Progenitor cell of endocrine pancreas (in vitro differentiated cells): Measurements from ENCODE around the gene L1TD1. TPM values are rescaled to one million over a fixed set of nuclear protein-coding genes. Genes with fewer than 3 reads are reported as not detected.

Source experiments
- DNase-seq: peaks from one replicate; pipeline ENCODE4 v3.0.0; 2021; ENCODE audit warnings: low spot score; ENCODE audit not compliant: unreplicated experiment
- H3K27ac Mint-ChIP-seq: 2 replicates; pipeline ENCODE4 v1.8.0; 2021; ENCODE audit warnings: mild to moderate bottlenecking, moderate library complexity, mixed read lengths
- H3K27me3 Mint-ChIP-seq: 2 replicates; pipeline ENCODE4 v1.8.0; 2021; ENCODE audit warnings: mixed read lengths
- H3K36me3 Mint-ChIP-seq: 2 replicates; pipeline ENCODE4 v1.8.0; 2022; ENCODE audit warnings: mixed read lengths; ENCODE audit not compliant: insufficient read depth
- H3K4me1 Mint-ChIP-seq: 2 replicates; pipeline ENCODE4 v1.8.0; 2021; ENCODE audit warnings: low read depth, mixed read lengths
- H3K4me3 Mint-ChIP-seq: 2 replicates; pipeline ENCODE4 v1.8.0; 2021; ENCODE audit warnings: low read depth, mild to moderate bottlenecking, moderate library complexity, mixed read lengths
- H3K9me3 Mint-ChIP-seq: 2 replicates; pipeline ENCODE4 v1.8.0; 2021; ENCODE audit warnings: low read depth, mixed read lengths
- total RNA-seq: library from RNA; stranded (reverse); gene quantifications from 2 replicates; pipeline ENCODE4 v1.2.1, GENCODE V29; 2021
- TF ChIP-seq, protein P1 (sequence below): fragments of 200-600 bp; sonication (generic); IDR thresholded peaks from one replicate; pipeline ENCODE4 v1.5.0; 2021; ENCODE audit warnings: antibody characterized with exemption, mild to moderate bottlenecking; ENCODE audit not compliant: unreplicated experiment

L1TD1 gene
- total RNA-seq, 1 donor from 2014 or later, result 2.7 TPM

DNA sequence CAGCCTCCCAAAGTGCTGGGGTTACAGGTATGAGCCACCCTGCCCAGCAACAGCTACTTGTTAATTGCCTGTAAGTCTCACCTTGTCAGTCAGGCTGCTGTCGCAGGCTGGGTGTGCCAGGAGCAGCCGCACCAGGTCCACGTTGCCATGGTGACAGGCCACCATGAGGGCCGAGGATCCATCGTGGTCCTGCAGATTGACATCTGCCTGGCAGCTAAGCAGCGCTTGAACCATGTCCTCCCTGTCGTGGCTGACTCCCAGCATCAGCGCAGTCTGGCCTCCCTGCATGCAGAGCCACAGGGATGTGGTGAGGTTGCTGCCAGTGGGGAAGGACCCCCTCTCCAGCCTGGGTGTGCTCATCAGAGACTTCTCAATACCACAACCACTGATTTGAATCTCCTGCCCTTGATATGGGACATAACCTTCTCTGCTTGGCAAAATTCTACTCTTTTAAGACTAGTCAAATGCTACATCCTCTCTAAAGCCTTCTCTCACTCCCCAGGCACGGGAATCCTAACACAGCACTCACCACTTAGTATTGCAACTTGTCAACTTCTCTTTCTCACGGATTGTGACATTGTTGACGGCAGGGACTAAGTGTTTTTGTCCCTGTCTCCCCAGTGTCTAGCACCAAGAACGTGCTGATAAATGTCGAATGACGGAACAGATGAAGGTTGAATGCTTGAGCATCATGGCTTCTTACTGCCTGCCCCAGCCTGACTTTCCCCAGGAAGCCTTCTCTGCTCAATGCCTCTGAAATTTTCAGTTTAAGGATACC, 52.9 kb downstream of the L1TD1 start:
- Mint-ChIP-seq H3K27ac (no peak overlapping the region), H3K4me1 (no peaks in the 10 kb centered on the region), H3K36me3 (no peaks in the 10 kb centered on the region), H3K9me3 (peaks cover 4% of the 10 kb centered on the region), H3K27me3 (peaks cover 3% of the 10 kb centered on the region), H3K4me3 (no peak overlapping the region)
- TF ChIP-seq, protein P1, sequence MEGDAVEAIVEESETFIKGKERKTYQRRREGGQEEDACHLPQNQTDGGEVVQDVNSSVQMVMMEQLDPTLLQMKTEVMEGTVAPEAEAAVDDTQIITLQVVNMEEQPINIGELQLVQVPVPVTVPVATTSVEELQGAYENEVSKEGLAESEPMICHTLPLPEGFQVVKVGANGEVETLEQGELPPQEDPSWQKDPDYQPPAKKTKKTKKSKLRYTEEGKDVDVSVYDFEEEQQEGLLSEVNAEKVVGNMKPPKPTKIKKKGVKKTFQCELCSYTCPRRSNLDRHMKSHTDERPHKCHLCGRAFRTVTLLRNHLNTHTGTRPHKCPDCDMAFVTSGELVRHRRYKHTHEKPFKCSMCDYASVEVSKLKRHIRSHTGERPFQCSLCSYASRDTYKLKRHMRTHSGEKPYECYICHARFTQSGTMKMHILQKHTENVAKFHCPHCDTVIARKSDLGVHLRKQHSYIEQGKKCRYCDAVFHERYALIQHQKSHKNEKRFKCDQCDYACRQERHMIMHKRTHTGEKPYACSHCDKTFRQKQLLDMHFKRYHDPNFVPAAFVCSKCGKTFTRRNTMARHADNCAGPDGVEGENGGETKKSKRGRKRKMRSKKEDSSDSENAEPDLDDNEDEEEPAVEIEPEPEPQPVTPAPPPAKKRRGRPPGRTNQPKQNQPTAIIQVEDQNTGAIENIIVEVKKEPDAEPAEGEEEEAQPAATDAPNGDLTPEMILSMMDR, result no peak
- no peak for DNase-seq

DNA sequence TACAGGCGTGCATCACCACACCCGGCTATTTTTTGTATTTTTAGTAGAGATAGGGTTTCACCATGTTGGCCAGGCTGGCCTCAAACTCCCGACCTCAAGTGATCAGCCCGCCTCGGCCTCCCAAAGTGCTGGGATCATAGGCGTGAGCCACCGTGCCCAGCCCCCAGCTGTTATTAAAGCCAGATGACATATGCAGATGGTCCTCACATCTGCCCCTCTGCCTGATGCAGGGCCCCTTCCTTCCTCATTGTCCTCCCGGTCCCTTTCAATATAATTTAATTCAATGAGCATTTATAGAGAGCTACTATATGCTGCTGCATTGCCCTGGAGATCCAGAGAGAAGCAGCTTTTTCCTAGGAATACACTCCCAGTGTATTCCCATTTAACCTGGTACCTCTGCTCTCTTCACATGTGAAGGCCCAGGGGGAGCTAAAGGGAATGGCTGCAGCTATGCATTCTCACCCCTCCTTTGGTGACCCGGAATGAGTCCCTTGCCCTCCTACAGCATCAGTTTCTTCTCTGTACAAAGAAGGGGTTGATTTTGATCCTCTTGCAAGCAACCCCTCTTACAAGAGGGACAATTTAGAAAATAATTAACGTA, 55.6 kb downstream of the L1TD1 start:
- no peaks in the 10 kb centered on the region for H3K4me1 Mint-ChIP-seq
- no peak for DNase-seq
- peaks cover 3% of the 10 kb centered on the region for H3K27me3 Mint-ChIP-seq
- TF ChIP-seq, protein P1, result no peak
- H3K27ac Mint-ChIP-seq, result no peak overlapping the region
- no peaks in the 10 kb centered on the region for H3K9me3 Mint-ChIP-seq
- H3K4me3 Mint-ChIP-seq, result no peak overlapping the region
- H3K36me3 Mint-ChIP-seq, result no peaks in the 10 kb centered on the region

DNA sequence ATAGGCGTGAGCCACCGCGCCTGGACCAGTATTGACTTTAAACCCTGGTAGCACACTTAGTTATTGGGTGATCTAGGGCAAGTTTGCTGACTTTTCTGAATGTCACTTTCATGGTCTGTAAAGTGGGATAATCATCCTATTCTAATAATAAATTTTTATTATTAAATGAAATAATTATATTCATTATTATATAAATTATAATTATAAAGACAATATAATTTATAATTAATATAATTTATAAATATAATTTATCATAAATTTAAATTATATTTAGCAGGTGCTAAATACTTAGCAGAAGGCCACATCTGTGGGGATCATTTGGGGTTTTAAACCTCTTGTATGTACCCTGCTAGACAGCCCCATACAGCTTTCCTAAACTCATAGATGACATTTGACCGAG, 64.9 kb downstream of the L1TD1 start:
- H3K27ac Mint-ChIP-seq, result no peak overlapping the region
- H3K36me3 Mint-ChIP-seq, result no peaks in the 10 kb centered on the region
- H3K4me1 Mint-ChIP-seq, result peaks cover 2% of the 10 kb centered on the region
- DNase-seq, result no peak
- no peaks in the 10 kb centered on the region for H3K9me3 Mint-ChIP-seq
- H3K27me3 Mint-ChIP-seq, result peaks cover 11% of the 10 kb centered on the region
- H3K4me3 Mint-ChIP-seq, result no peak overlapping the region
- TF ChIP-seq, protein P1, result no peak

DNA sequence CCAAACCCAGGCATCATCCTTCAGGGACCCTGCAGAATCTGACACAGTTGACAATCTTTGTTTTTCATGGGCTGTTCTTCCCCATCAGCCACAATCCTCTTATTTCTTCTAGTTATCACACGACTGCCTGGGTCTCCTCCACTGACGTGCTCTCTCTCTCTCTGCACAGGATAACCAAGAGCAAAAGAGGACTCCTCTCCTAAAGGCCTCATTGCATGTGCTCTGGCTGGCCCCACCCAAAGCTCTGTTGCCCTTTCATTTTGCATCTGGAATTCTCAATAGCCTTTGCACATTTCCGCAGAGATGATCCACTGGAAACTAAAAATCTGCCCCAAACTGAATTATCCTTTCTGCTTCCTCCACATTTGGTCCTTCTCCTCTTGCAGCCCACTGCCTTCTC, 66.0 kb downstream of the L1TD1 start:
- no peaks in the 10 kb centered on the region for H3K36me3 Mint-ChIP-seq

More for the DNA sequence above, 66.0 kb downstream of the L1TD1 start:
- H3K9me3 Mint-ChIP-seq, result no peaks in the 10 kb centered on the region
- H3K4me1 Mint-ChIP-seq, result peaks cover 2% of the 10 kb centered on the region
- no peak overlapping the region for H3K4me3 Mint-ChIP-seq
- DNase-seq, result no peak
- no peak overlapping the region for H3K27ac Mint-ChIP-seq
- TF ChIP-seq, protein P1, result no peak
- H3K27me3 Mint-ChIP-seq, result peaks cover 11% of the 10 kb centered on the region

Other genes with a start within 250 kb of the L1TD1 start
- 1.0 and 1.2 TPM in 2 replicates for gene KANK4, start 124.6 kb downstream of the L1TD1 start, total RNA-seq
- 32.2 and 34.2 TPM in 2 replicates for gene USP1, start 242.2 kb downstream of the L1TD1 start, total RNA-seq